GM18502 (cell line): ENCODE results near the gene SLC35D2.
"Not testable (repeated sequence)": the region's sequence is repeated elsewhere in the genome, so short reads cannot be mapped to it uniquely, and the experiment has no call there.

ENCODE experiments used
- ATAC-seq: cut with Tn5 transposase; IDR thresholded peaks from one replicate; pipeline ENCODE4 v1.9.1; 2021; ENCODE audit warnings: mild to moderate bottlenecking; ENCODE audit not compliant: unreplicated experiment, poor library complexity

The SLC35D2 gene

GRCh38 chr9:96400132-96400910 is 16.8 kb upstream of the SLC35D2 start:
- no peak for ATAC-seq

- ATAC-seq, result no peak
Observed at GRCh38 chr9:96399325-96399633, 15.8 kb upstream of the SLC35D2 start.

GRCh38 chr9:96398582-96399324 is 15.2 kb upstream of the SLC35D2 start:
- no peak for ATAC-seq

- ATAC-seq, result no peak
Observed at GRCh38 chr9:96395964-96396363, 12.5 kb upstream of the SLC35D2 start.

GRCh38 chr9:96394832-96395496 is 11.5 kb upstream of the SLC35D2 start:
- no peak for ATAC-seq

GRCh38 chr9:96392263-96392662 is 8.8 kb upstream of the SLC35D2 start:
- no peak for ATAC-seq

- ATAC-seq, result no peak
Observed at GRCh38 chr9:96391021-96391765, 7.7 kb upstream of the SLC35D2 start.

GRCh38 chr9:96388144-96388543 is 4.6 kb upstream of the SLC35D2 start:
- ATAC-seq, result no peak

- ATAC-seq, result no peak
Observed at GRCh38 chr9:96386157-96386556, 2.6 kb upstream of the SLC35D2 start.

GRCh38 chr9:96382839-96383164 is 709 bp downstream of the SLC35D2 start:
- no peak for ATAC-seq

GRCh38 chr9:96382175-96382574 is 1.3 kb downstream of the SLC35D2 start:
- no peak for ATAC-seq

- ATAC-seq, result no peak
Observed at GRCh38 chr9:96381696-96382095, 1.8 kb downstream of the SLC35D2 start.

GRCh38 chr9:96381125-96381524 is 2.4 kb downstream of the SLC35D2 start:
- ATAC-seq, result no peak

GRCh38 chr9:96379461-96379860 is 4.0 kb downstream of the SLC35D2 start:
- ATAC-seq, result no peak

GRCh38 chr9:96378187-96378586 is 5.3 kb downstream of the SLC35D2 start:
- no peak for ATAC-seq

GRCh38 chr9:96376891-96377874 is 6.3 kb downstream of the SLC35D2 start:
- no peak for ATAC-seq

- not testable (repeated sequence) for ATAC-seq
Observed at GRCh38 chr9:96375507-96375906, 8.0 kb downstream of the SLC35D2 start.

- no peak for ATAC-seq
Observed at GRCh38 chr9:96367943-96368342, 15.6 kb downstream of the SLC35D2 start.

- ATAC-seq, result no peak
Observed at GRCh38 chr9:96363175-96363967, 20.1 kb downstream of the SLC35D2 start.
